GM21723 (cell line): ENCODE results near the gene PPP1R7.

Source experiments
- ATAC-seq: cut with Tn5 transposase; IDR thresholded peaks from one replicate; pipeline ENCODE4 v1.9.1; 2021; ENCODE audit warnings: mild to moderate bottlenecking, moderate library complexity; ENCODE audit not compliant: unreplicated experiment

Gene PPP1R7

DNA sequence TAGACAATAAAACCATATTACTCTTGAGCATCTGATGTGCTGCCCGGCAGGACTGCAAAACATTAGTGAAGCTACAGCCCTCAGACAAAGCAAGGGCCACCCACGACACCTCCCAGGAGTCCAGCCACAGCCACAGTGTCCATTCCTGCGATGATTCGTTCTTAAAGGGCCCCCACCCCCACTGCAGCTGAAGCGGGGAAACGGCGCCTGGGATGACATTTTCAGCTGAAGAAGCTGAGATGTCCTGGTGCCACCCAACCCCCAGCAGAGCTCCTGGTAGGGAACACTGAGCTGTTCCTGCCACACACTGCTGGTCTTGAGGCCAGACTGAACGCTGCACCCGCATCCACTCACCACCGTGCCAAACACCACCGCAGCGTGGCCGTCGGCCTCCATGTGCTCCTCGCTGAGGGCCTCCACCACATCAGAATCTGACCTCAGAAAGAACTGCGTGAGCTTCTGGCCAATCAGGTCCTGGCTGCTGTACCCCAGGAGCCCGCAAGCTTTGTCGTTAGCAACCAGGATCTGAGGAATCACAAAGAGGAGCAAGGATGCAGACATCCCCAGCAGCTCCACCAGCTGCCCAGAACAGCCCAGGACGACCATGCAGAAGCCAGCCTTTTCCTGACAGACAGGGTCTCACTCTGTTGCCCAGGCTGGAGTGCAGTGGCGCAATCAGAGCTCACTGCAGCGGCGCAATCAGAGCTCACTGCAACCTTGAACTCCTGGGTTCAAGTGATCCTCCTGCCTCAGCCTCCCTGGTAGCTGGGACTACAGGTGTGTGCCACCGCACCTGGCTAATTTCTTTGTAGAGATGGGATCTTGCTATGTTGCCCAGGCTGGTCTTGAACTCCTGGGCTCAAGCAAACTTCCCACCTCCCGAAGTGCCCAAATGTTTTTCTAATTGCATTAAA is 10.5 kb upstream of the PPP1R7 start:
- ATAC-seq, result no peak

DNA sequence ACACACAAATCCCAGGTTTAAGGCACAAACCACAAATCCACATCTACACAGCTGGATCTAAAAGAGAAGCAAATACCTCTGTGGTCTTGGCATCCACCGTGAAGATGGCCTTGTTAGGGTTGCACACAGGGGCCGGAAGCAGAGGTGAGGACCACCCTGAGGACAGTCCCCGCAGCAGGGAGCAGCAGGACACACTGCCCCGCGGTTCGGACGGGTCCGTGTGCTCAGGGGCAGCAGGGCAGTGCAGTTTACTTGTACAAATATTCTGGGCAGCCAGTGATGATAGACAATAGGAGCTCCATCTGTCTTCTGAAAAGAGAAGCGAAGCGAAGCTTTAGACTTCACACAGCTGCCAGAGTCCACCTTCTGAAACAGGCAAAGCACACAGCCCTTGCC is 9.8 kb upstream of the PPP1R7 start:
- no peak for ATAC-seq

DNA sequence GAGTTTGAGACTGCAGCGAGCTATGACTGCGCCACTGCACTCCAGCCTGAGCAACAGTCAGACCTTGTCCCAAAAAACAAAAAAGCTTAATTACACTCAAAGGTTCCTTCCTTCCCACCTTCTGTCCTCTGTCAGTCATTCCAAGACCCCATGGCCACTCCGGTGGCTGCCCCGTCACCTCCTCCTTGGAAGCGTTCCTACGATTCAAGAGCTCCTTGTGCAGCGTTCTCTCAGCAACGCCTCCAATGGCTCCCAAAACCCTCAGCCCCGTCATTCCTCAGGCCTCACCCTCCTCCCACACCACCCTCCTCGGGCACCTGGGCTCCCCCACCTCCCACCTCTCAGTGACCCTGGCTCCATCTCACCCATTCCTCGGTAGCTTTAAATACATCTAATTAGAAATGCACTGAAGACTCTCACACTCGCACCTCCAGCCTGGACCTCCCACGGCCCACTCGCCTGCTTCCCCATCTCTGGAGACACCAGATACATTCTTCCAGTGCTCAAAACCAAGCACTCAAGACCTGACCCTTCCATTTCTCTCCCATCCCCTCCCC is 9.0 kb upstream of the PPP1R7 start:
- no peak for ATAC-seq

DNA sequence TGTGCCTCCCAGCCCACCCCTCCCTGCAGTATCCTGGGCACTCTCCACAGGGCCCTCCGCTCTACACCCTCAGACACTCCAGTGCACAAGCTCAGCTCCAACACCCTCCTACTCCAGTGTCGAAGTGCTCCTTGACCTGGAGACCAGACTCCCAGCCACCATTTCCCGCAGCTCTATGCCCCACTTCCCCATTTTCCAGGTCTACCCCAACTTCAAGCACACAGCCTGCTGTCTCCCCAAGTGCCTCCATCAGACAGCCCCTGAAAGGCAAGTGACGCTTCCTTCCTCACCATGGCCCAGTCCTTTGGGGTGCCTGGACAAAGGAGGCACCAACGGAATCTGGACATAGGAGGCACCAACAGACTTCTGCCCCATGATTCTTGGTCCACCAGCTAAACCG is 8.2 kb upstream of the PPP1R7 start:
- ATAC-seq, result no peak

DNA sequence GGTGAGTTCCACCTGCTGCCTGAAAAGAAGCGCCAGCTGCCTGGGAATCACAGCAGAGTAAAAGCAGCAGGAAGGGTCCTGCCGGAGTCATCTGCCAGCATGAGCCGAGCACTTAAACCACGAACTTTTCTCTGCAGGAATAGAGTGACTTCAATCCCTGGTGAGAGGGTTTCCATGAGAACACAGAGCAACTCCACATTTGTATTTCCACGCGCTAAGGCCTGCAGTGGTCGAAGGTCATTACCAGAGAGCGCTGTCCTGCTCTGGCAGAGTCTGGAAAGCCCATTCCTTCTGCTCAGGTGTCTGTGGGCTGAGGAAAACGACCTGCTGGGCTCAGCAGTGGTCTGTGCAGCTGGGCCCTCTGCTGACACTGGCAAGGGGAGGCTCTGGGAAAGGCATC is 7.7 kb upstream of the PPP1R7 start:
- ATAC-seq, result no peak

DNA sequence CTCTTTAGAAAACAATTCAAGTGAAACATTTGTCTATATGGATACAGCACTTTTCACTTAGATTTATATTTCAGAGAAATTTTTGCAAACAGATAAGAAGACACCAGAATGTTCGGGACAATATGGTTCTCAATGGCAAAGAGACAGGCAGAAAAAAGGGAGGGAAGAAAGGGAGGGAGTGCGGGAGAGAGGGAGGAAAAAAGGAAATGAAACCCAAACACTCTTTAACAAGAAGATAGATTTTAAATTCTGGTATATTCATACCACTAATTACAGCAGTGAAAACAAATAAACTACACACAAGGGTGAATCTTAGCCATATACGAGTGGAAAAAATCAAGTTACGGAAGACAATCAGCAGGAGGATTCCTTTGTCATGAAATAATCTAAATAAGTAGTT is 4.0 kb upstream of the PPP1R7 start:
- ATAC-seq, result no peak

DNA sequence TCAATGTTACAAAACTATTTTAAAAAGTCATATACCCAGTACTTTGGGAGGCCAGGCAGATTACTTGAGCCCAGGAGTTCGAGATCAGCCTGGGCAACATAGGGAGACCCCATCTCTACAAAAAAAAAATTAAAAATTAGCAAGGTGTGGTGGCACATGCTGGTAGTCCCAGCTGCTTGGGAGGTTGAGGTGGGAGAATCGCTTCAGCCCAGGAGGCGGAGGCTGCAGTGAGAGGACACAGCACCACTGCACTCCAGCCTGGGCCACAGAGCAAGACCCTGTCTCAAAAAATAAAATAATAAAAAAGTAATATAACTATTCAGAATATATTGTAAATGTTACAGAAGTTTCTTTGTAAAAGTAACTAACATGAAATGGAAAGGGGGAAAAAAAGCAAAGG is 2.9 kb upstream of the PPP1R7 start:
- ATAC-seq, result no peak

DNA sequence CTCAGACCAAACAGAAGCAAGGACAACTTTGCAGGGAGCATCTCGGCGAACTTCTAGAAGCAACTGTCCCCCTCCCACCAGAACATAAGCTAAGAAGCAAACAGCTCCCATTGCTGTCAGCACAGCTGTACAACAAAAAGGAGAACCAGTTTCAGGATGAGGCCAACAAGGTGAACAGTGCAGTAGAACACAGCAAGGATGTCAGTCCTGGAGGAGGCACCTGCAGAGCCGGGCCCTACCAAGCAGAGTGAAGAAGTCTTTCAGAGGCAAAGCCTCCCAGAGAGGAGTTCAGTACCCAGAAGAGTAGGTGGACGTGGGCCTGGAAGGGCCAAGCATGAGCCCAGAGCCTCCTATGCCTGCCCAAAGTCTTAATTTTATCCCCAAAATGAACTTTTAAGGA is 2.0 kb upstream of the PPP1R7 start:
- ATAC-seq, result no peak

DNA sequence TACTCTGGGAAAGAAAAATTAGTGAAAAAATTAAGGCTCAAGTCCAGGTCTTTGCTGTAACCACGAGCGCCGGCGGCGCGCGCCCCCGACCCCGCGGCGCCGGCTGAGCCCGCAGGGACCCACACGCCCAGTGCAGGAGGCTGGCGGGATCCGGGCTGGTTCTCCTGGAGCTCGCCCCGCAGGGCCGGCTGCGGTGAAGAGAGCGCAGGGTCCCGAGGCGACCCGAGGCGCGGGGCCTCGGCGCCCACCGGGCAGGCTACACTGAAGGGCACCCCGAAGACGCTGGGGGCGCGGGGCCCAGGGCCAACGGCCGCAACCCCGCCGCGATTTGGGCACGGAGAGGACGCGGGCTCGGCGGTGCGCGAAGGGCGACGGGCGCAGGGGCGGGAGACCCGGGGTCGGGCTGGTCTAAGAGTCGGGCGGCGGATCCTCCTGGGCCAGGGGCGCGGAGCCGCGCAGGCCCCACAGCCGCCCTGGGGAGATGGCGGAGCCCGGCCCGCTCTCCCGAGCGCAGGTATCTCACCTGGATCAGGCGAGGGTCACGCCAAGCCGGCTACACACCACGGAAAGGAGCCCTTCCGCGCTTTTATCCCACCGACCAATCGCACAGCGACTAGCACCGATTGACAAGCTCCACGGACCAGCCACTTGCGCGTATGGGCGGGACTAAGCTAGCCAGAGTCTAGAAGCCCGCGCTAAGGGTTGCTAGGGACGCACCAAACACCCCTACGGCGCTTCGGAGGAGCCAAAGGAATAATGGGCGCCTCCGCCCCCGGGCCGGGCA is 1.2 kb upstream of the PPP1R7 start, which contains the start of gene PASK:
TSS of gene PASK (minus strand) at position 582 of the 784 bp plus-strand sequence. CDS start 6,440 bp downstream, outside the sequence.
- peak; percentile 80 for ATAC-seq

DNA sequence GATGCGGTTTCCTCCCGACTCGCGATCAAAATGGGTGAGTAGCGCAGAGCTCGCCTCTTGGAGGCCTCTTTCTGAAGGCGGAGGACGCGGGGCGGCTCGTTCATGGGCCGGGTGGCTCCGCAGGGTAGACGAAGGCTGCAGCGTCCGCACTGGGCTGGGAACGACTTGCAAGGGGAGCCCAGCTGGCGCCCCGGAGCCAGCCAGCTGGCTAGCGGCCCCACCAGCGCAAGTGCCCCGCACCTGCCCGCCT is 667 bp upstream of the PPP1R7 start:
- peak; percentile 25 for ATAC-seq

DNA sequence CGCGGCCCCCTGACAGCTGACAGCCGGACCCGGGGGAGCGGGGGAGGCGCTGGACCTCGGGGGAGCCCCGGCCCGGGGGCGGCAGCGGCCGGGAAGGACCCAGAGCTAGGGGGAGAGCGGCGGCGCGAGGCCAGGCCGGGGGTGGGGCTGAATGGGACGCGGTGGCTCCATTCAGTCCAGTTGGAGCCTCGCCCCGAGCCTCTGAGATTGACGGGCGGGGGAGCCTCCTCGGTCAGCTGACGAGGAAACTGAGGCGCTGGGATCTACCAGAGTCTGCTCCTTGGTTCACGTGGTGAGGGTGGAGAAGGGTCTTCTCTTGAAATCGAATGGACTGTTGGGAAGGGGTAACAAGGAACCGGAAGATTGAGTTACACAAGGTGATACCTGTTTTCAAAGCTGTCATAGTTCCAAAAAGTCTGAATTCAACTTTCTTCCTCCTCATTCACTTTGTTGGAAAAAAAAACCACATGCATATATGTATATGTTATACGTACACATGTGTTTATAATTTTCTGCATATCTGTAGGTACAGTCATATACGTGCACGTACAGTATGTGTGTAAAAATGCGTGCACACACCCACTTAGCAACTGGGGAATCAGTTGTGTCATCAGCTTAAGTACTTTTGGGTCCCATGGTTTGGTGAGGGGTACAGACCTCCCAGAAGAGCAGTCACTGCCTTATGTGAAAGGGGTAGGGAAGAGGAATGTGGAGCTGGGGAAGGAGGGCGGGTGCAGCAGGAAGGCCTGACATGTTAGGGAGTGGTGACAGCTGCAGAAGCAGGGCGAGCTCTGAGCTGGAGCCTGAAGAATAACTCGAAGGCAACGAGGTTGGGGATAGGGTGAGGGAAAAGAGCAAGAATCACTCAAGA is 628 bp downstream of the PPP1R7 start:
- ATAC-seq, result no peak

DNA sequence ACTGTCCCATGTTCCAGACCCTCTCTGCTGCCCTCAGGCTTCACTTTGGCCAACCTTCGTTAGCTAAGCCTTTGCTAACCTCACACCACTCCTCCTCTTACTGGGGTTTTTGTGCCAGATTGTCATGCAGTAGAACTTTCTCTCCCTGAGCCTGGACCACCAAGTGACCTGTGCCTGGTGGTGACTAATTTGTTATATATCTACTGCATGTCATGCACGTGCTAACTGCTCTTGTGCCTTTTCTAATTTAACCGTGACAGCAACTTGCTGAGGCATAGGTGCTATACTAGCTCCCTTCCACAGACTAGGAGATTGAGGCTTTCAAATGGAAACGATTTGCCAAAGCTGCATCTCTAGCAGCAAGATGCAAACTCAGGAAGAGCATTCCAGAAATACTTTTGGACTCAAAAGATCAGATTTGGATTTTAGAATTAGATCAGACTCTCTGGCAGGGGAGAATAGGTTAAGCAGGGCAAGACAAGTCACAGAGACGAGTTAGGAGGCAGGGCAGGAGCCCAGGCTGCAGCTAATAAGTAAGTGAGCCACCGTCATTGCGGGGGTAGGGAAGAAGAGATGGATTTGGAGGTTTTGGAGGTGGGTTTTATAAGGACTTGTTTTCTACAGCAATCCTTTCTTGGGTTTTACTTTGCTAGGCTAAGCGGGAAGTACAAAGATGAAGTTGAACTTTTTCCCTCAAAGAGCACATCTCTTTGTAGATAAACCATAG is 1.8 kb downstream of the PPP1R7 start:
- no peak for ATAC-seq

DNA sequence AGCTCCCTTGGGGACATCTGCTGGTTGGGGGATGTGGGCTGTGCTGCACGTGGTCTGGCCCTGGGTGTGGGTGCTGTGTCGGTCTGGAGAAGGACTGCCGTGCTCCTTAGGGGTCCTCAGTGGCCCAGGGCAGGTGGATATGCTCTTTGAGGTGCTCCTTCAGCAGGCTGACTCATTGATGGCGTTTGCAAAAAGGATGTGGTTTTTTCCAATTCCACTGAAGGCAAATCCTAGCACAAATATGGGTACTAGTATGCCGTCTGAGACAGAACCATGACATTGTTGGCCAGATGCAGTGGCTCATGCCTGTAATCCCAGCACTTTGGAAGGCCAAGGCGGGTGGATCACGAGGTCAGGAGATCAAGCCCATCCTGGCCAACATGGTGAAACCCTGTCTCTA is 3.3 kb downstream of the PPP1R7 start:
- ATAC-seq, result no peak

DNA sequence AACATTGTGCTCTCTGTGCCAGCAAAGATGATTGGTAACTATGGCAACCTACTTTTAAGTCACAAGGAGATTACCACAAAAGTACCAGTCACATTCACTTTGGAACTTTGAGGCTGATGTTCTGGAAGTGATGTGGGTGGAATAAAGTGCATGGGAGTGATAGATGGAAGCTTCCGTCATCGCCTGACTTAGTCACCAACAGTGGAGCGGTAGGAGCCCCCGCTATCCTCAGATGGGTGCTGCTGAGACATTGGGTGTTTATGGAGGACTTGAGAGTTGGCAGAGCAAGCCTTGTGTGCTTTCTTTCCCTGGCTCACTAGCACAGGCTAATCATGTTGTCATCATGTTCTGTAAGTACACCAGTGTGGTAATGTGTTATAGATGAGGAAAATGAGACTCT is 4.6 kb downstream of the PPP1R7 start:
- no peak for ATAC-seq

DNA sequence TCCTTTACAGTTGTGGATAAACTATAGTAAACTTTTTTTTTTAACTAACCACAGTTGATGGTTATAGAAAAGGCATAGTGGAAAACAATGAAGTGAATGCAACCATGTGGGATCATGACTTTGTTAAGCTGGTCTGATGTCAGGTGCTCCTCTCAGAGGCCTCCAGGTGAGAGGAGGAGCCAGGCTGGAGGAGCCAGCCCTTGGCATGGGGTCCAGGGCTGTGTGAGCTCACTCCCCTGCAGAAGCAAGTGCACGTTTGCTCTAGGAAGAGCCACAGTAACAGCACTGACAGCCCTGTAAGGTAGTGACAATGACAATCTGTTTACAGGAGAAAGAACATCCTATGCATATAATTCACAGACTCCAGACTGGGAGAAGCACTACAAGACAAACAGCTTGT is 5.7 kb downstream of the PPP1R7 start:
- ATAC-seq, result no peak

DNA sequence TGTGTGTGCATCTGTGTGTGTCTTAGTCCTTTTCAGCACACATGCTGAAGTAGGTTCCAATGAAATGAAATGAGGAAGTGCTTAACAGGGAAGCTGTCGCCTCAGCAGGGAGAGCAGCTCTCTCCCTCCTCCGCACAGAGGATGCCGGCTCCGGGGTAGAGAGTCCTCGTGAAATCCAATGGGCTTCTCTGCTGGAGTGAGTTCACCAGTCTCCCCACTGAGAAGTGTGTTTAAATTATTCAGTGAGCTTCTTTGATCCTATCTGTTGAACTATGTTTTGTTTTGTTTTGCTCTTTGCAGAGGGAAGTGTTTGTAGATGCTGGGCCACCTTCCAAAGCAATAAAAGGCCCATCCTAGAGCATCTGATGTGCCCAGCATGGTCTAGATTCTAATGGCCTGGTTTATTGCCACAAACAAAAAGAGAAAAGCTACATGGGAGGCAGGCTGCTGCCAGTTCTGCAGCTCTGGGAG is 6.7 kb downstream of the PPP1R7 start:
- ATAC-seq, result no peak

DNA sequence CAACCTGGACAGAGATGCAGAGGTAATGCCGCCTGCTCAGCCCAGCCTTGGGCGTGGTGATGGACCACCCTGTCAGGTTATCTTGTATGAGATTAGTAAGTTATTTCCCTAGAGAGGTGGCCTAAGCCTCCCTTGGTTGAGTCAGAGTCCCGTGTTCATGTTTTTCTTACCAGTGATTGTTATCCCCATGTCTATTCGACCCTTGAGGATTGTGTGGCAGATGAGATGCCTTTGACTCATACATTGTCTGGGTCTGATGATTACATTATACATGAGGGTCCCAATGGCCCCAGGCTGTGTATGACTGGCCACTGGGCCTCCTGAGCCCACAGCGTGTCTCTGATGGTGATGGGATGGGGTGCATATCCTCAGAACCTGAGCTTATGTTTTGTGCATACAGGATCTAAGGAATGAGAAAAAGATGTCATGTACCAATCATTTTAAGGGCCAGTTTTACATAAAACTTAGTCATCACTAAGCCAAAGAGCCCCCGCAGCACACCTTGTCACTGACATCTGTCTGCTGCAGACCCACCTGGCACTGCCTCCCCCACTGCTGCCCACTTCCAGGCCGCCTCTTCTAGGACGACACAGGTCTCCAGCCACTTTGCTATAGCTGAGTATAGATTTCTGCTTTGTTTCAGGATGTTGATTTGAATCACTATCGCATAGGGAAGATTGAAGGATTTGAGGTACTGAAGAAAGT is 7.7 kb downstream of the PPP1R7 start:
- ATAC-seq, result no peak

DNA sequence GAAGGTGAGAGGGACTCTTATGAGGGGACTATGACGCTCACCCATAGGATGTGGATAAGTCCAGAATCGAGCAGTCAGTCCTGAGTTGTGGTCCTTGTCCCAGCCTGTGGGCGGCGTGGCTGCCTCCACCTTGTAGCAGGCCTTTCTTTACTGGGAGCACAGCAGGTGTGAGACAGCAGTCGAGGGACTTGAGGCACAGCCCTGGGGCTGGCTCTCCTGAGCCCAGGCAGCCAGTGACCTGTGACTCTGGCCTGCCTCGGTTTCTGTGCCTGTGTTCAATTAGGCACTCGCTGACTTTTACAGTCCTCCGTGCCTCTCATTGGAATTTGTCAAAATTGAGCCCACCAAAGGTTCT is 8.3 kb downstream of the PPP1R7 start:
- no peak for ATAC-seq

DNA sequence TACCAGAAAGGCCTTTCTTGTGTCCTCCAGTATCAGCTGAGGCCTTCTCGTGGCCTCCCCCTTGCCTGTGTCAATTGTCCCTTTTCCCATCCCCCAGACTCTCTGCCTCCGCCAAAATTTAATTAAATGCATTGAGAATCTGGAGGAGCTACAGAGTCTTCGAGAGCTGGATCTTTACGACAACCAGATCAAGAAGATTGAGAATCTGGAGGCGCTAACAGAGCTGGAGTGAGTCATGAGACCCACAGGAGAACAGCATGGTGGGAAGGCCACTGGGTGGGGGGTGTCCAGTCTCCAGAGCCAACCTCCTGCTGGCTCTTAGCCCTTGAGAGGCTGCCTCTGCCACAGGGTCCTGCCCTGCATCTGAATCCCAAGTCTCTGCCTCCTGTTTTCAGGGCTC is 8.8 kb downstream of the PPP1R7 start:
- no peak for ATAC-seq

DNA sequence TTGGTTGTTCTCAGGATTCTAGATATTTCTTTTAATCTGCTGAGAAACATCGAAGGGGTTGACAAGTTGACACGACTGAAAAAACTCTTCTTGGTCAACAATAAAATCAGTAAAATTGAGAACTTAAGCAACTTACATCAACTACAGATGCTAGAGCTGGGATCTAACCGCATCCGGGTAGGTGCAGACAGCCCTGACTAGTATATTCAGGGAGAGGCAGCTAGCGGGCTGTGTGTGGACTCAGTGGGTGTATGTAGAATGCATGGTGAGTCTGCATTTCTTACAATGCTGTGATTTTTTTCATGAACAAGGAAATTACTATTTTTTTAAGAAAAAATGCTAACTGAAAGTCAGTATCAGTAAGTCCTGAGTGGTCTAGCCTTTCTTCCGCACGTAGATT is 10.1 kb downstream of the PPP1R7 start:
- ATAC-seq, result no peak
